RWPE1 (cell line): Measurements from ENCODE around the gene ENTR1.

Experiments
- CTCF ChIA-PET: fragments of 350-600 bp; sonication (Branson Sonifier 250); formaldehyde crosslinking; extraction: SDS; loops from one replicate; lab custom pipeline; 2021; lab: Yijun Ruan, JAX
- POLR2A ChIA-PET: fragments of 400-600 bp; formaldehyde crosslinking; extraction: SDS; loops from one replicate; lab custom pipeline; 2020; ENCODE audit warnings: antibody characterized with exemption; ENCODE audit not compliant: low non-redundant PET; lab: Yijun Ruan, JAX
- DNase-seq: peaks from one replicate; pipeline ENCODE4 v3.0.0; 2012; ENCODE audit warnings: low spot score
- H3K27ac ChIP-seq: fragments of 450-650 bp; 2 replicates; pipeline ENCODE4 v1.5.1; 2017
- CTCF ChIP-seq: fragments of 450-650 bp; conservative IDR thresholded peaks from 2 replicates; pipeline ENCODE4 v1.5.1; 2017; ENCODE audit warnings: low read depth, mild to moderate bottlenecking

The ENTR1 gene

GRCh38 chr9:136391737-136392537, 18.5 kb downstream of the ENTR1 start:
- H3K27ac ChIP-seq = peak overlapping the region; percentile 15; the same call in 1 of the 2 replicates
- ChIA-PET POLR2A (no interaction called here), CTCF (no interaction called here)
- no peak for TF ChIP-seq CTCF
- DNase-seq = no peak

- POLR2A ChIA-PET = no interaction called here
- DNase-seq = no peak
- no peak for TF ChIP-seq CTCF
- CTCF ChIA-PET = interaction anchor here (0.5 to 1.1 kb wide), 4 partner anchors 27 to 302 kb away, joined by 3 read pairs; no protein-coding TSS in a partner anchor
- peak overlapping the region; percentile 2; the same call in 1 of the 2 replicates for H3K27ac ChIP-seq
Measured at GRCh38 chr9:136389396-136389795, 21.0 kb downstream of the ENTR1 start.

- DNase-seq = no peak
- CTCF ChIA-PET = interaction anchor here (0.6 to 0.9 kb wide), 2 partner anchors 11 to 48 kb away, joined by 3 read pairs; no protein-coding TSS in a partner anchor
- TF ChIP-seq CTCF = no peak
- POLR2A ChIA-PET = no interaction called here
- no peak overlapping the region for H3K27ac ChIP-seq
Measured at GRCh38 chr9:136387217-136387616, 23.2 kb downstream of the ENTR1 start.

GRCh38 chr9:136386018-136386417, 24.4 kb downstream of the ENTR1 start:
- POLR2A ChIA-PET = no interaction called here
- no peak overlapping the region for H3K27ac ChIP-seq
- DNase-seq = no peak
- CTCF ChIA-PET = interaction anchor here (0.6 to 0.7 kb wide), 3 partner anchors 57 to 220 kb away, joined by 3 to 4 read pairs (median 3); no protein-coding TSS in a partner anchor
- TF ChIP-seq CTCF = no peak

- no peak for DNase-seq
- H3K27ac ChIP-seq = no peak overlapping the region
- no peak for TF ChIP-seq CTCF
- ChIA-PET POLR2A (no interaction called here), CTCF (interaction anchor here (0.6 to 0.9 kb wide), 2 partner anchors 21 to 221 kb away, joined by 3 to 5 read pairs; no protein-coding TSS in a partner anchor)
Measured at GRCh38 chr9:136385015-136385414, 25.4 kb downstream of the ENTR1 start.

GRCh38 chr9:136383436-136383835, 27.0 kb downstream of the ENTR1 start:
- DNase-seq = no peak
- H3K27ac ChIP-seq = no peak overlapping the region
- ChIA-PET CTCF (interaction anchor here (0.6 to 1.5 kb wide), 2 partner anchors 18 to 1243 kb away, joined by 3 to 4 read pairs; no protein-coding TSS in a partner anchor), POLR2A (no interaction called here)
- no peak for TF ChIP-seq CTCF
